GF-D8 (cell line): Measurements from ENCODE around the gene MYO18B.
"Not testable (repeated sequence)": the region's sequence is repeated elsewhere in the genome, so short reads cannot be mapped to it uniquely, and the experiment has no call there.

Source experiments
- DNase-seq: peaks from one replicate; lab custom pipeline; 2025; lab: John Stamatoyannopoulos, UW

MYO18B gene

GRCh38 chr22:25741692-25742626, at the start of gene MYO18B:
Gene MYO18B (plus strand): TSS chr22:25742188. CDS start chr22:25761093, 18,905 bp downstream.
- no peak for DNase-seq

GRCh38 chr22:25692397-25693267, 49.4 kb upstream of the MYO18B start:
- no peak for DNase-seq

- no peak for DNase-seq
Measured at GRCh38 chr22:25693268-25693565, 48.8 kb upstream of the MYO18B start.

GRCh38 chr22:25694196-25694907, 47.6 kb upstream of the MYO18B start:
- DNase-seq, result no peak

GRCh38 chr22:25695146-25695545, 46.8 kb upstream of the MYO18B start:
- no peak for DNase-seq

GRCh38 chr22:25696763-25697162, 45.2 kb upstream of the MYO18B start:
- no peak for DNase-seq

- no peak for DNase-seq
Measured at GRCh38 chr22:25697181-25697664, 44.8 kb upstream of the MYO18B start.

- no peak for DNase-seq
Measured at GRCh38 chr22:25697978-25698377, 44.0 kb upstream of the MYO18B start.

- no peak for DNase-seq
Measured at GRCh38 chr22:25698461-25698860, 43.5 kb upstream of the MYO18B start.

- DNase-seq, result no peak
Measured at GRCh38 chr22:25698978-25699377, 43.0 kb upstream of the MYO18B start.

- DNase-seq, result no peak
Measured at GRCh38 chr22:25701056-25701780, 40.8 kb upstream of the MYO18B start.

- DNase-seq, result peak; percentile 13
Measured at GRCh38 chr22:25702040-25702439, 39.9 kb upstream of the MYO18B start.

GRCh38 chr22:25702571-25703167, 39.3 kb upstream of the MYO18B start:
- no peak for DNase-seq

- DNase-seq, result no peak
Measured at GRCh38 chr22:25704701-25705100, 37.3 kb upstream of the MYO18B start.

GRCh38 chr22:25706197-25706596, 35.8 kb upstream of the MYO18B start:
- DNase-seq, result no peak

- DNase-seq, result not testable (repeated sequence)
Measured at GRCh38 chr22:25708430-25708829, 33.6 kb upstream of the MYO18B start.

- DNase-seq, result no peak
Measured at GRCh38 chr22:25709758-25710157, 32.2 kb upstream of the MYO18B start.

GRCh38 chr22:25710501-25710900, 31.5 kb upstream of the MYO18B start:
- no peak for DNase-seq

- DNase-seq, result no peak
Measured at GRCh38 chr22:25711491-25711890, 30.5 kb upstream of the MYO18B start.

- DNase-seq, result no peak
Measured at GRCh38 chr22:25712661-25713400, 29.2 kb upstream of the MYO18B start.
